ENCODE measurements around the gene HOGA1. TPM values are rescaled to one million over a fixed set of nuclear protein-coding genes. Genes with fewer than 3 reads are reported as not detected.

Gene HOGA1
- total RNA-seq, 1 donor from 2014 or later, result 2.6 TPM

- no peak for TF ChIP-seq CTCF (IDR thresholded peaks at IDR 0.05)
- DNase-seq (ENCODE audit: low spot score in 2 of 2), result no peak
- Histone ChIP-seq H3K4me1 (peaks cover 3 to 12% of the 10 kb centered on the region in 2 donors), H3K36me3 (no peaks in the 10 kb centered on the region), H3K9me3 (no peaks in the 10 kb centered on the region), H3K4me3 (no peak overlapping the region), H3K27ac (no peak overlapping the region), H3K27me3 (no peaks in the 10 kb centered on the region)
- intact Hi-C loops (cut with DNase I), result no loop called here
Observed at GRCh38 chr10:97587183-97587582, 3.0 kb downstream of the HOGA1 start.

DNA sequence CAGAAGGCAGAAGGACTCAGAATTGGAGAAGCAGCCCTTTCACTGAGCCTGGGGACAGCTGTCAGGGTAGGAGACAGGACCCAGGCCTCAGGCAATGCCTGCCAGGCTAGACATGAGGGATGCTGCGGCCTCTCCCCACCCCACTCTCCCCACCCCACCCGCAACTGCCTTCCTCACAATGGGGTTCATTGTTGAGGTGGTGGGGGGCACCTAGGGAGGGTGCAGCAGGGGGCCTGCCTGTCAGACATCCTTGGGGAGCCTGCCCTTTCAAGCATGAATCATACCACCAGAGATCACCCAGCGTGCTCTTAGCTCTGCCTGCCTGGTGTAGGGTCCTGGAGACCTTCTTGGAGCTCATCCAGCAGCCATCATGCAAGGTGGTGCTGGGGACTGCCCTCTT, 5.3 kb downstream of the HOGA1 start, which contains the start of gene C10orf62:
TSS of gene C10orf62 (plus strand) at position 243 of the 400 bp plus-strand sequence. CDS start 177 bp downstream, outside the sequence.
- TF ChIP-seq CTCF (IDR thresholded peaks at IDR 0.05), result no peak
- H3K4me3 ChIP-seq, result no peak within 1 kb of the TSS
- no peak for DNase-seq (ENCODE audit: low spot score in 2 of 2)
- no peak within 1 kb of the TSS for H3K27ac ChIP-seq
- H3K9me3 ChIP-seq, result no peaks in the 10 kb centered on the region
- intact Hi-C loops (cut with DNase I), result no loop called here
- no peaks in the 10 kb centered on the region for H3K27me3 ChIP-seq
- peaks cover 3 to 19% of the 10 kb centered on the region in 2 donors for H3K4me1 ChIP-seq
- no peaks in the 10 kb centered on the region for H3K36me3 ChIP-seq

GRCh38 chr10:97590082-97590747, 6.0 kb downstream of the HOGA1 start:
- no peak for TF ChIP-seq CTCF (IDR thresholded peaks at IDR 0.05)
- no peaks in the 10 kb centered on the region for H3K36me3 ChIP-seq
- no peaks in the 10 kb centered on the region for H3K27me3 ChIP-seq
- H3K9me3 ChIP-seq, result no peaks in the 10 kb centered on the region
- intact Hi-C loops (cut with DNase I), result no loop called here
- DNase-seq (ENCODE audit: low spot score in 2 of 2), result no peak
- no peak overlapping the region for H3K27ac ChIP-seq
- H3K4me3 ChIP-seq, result no peak overlapping the region
- peaks cover 4 to 24% of the 10 kb centered on the region in 2 donors for H3K4me1 ChIP-seq

DNA sequence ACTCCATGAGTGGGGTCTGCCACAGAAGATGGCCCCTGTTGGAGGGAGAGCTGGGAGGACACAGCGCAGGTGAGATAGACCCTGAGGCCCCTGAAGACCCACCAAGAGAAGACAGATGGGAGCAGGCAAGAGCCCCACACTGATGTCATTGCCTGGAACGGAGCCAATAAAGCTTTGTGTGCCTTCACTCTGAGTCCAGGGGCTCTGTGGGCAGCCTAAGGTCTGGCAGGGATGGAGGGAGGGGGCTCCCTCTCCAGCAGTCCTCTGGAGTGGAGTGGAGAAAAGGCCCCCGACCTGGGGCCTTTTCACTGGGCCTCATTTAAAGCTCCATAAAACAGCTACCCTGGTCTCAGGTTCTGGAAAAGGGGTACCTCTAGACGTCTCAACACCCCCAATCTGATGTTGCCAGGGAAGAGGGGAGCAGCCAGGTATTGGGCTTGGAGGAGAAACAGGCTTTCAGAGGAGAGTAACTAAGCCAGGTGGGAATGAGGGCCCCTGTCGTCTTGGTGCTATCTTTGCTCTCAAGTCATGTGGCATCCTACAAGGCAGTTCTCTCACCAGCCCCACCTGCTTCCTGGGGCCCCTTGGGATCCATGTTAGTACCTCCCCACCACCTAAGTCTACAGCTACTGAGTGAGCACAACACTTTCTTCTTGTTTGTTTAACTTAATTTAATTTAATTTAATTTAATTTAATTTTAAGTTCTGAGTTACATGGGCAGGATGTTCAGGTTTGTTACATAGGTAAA, 6.7 kb downstream of the HOGA1 start:
- DNase-seq (ENCODE audit: low spot score in 2 of 2), result no peak
- TF ChIP-seq CTCF (IDR thresholded peaks at IDR 0.05), result no peak
- Histone ChIP-seq H3K4me3 (no peak overlapping the region), H3K36me3 (no peaks in the 10 kb centered on the region), H3K27me3 (no peaks in the 10 kb centered on the region), H3K27ac (no peak overlapping the region), H3K4me1 (peaks cover 9 to 31% of the 10 kb centered on the region in 2 donors), H3K9me3 (no peaks in the 10 kb centered on the region)
- intact Hi-C loops (cut with DNase I), result no loop called here

DNA sequence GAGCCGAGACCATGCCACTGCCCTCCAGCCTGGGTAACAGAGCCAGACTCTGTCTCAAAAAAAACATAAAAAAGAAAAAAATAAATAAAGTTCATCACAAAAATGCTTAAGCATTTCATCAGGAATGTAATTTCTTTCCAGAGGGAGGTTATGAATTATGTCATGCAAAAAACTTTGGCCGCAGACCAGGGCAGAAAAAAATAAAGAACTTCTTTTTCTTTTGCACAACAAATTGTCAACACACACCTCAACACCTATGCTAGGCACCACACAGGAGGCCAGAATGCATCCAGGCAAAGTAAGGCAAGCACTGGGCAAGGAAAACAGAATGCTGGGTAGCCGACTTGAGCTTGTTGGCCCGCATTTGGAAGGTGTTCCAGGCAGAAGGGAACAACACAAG, 9.2 kb downstream of the HOGA1 start:
- intact Hi-C loops (cut with DNase I), result loop anchor here (1.0 kb wide), 1 partner anchor 18 kb away; no protein-coding TSS in a partner anchor
- no peak for TF ChIP-seq CTCF (IDR thresholded peaks at IDR 0.05)
- Histone ChIP-seq H3K27ac (peak overlapping the region; percentile 88 to 99), H3K4me3 (no peak overlapping the region), H3K4me1 (peaks cover 9 to 48% of the 10 kb centered on the region in 2 donors), H3K36me3 (no peaks in the 10 kb centered on the region), H3K27me3 (no peaks in the 10 kb centered on the region), H3K9me3 (no peaks in the 10 kb centered on the region)
- peak in 1 of 2 donors; percentile 77 for DNase-seq (ENCODE audit: low spot score in 2 of 2)
